GM19438 (cell line): ENCODE data around the gene KCP.
A peak's percentile ranks its signal among the peaks of the same experiment; 100 is the strongest.
"Not testable (repeated sequence)": the region's sequence is repeated elsewhere in the genome, so short reads cannot be mapped to it uniquely, and the experiment has no call there.

Experiments
- ATAC-seq: cut with Tn5 transposase; IDR thresholded peaks from one replicate; pipeline ENCODE4 v1.9.1; 2021; ENCODE audit warnings: low read depth; ENCODE audit not compliant: unreplicated experiment

The KCP gene

GRCh38 chr7:128910569-128910945 is at the start of gene KCP:
TSS of gene KCP (minus strand) at chr7:128910709. CDS start at chr7:128910676, 33 bp downstream.
- no peak for ATAC-seq

- no peak for ATAC-seq
Observed at GRCh38 chr7:128959296-128959695, 48.8 kb upstream of the KCP start.

GRCh38 chr7:128955981-128956380 is 45.5 kb upstream of the KCP start:
- no peak for ATAC-seq

GRCh38 chr7:128954830-128955802 is 44.6 kb upstream of the KCP start:
- peak; percentile 68 for ATAC-seq

- ATAC-seq: no peak
Observed at GRCh38 chr7:128954150-128954549, 43.6 kb upstream of the KCP start.

- ATAC-seq: no peak
Observed at GRCh38 chr7:128951296-128951695, 40.8 kb upstream of the KCP start.

GRCh38 chr7:128948976-128949760 is 38.7 kb upstream of the KCP start:
- no peak for ATAC-seq

GRCh38 chr7:128948312-128948973 is 37.9 kb upstream of the KCP start:
- no peak for ATAC-seq

- ATAC-seq: no peak
Observed at GRCh38 chr7:128947854-128948253, 37.3 kb upstream of the KCP start.

- ATAC-seq: no peak
Observed at GRCh38 chr7:128946936-128947830, 36.7 kb upstream of the KCP start.

- ATAC-seq: no peak
Observed at GRCh38 chr7:128945668-128946366, 35.3 kb upstream of the KCP start.

GRCh38 chr7:128944487-128945236 is 34.2 kb upstream of the KCP start:
- no peak for ATAC-seq

GRCh38 chr7:128943251-128943650 is 32.7 kb upstream of the KCP start:
- ATAC-seq: not testable (repeated sequence)

- ATAC-seq: no peak
Observed at GRCh38 chr7:128941946-128942526, 31.5 kb upstream of the KCP start.

GRCh38 chr7:128941323-128941890 is 30.9 kb upstream of the KCP start:
- no peak for ATAC-seq

- peak; percentile 58 for ATAC-seq
Observed at GRCh38 chr7:128940494-128941322, 30.2 kb upstream of the KCP start.

GRCh38 chr7:128939861-128940410 is 29.4 kb upstream of the KCP start:
- ATAC-seq: peak; percentile 27
